Smooth muscle cell (in vitro differentiated cells): Measurements from ENCODE around the gene NFKBIB. TPM values are rescaled to one million over a fixed set of nuclear protein-coding genes. Genes with fewer than 3 reads are reported as not detected.

Experiments
- DNase-seq: peaks from one replicate; lab custom pipeline; 2025; ENCODE audit not compliant: unreplicated experiment; lab: John Stamatoyannopoulos, UW
- H2AFZ ChIP-seq: fragments of 200-600 bp; sonication (generic); 2 replicates; pipeline ENCODE4 v1.6.0; 2016; ENCODE audit warnings: antibody characterized with exemption, low read depth, mild to moderate bottlenecking
- H3F3A ChIP-seq: fragments of 200-600 bp; sonication (generic); 2 replicates; pipeline ENCODE4 v1.6.0; 2017; ENCODE audit warnings: antibody characterized with exemption, low read depth
- H3K27ac ChIP-seq: fragments of 200-600 bp; sonication (generic); 2 replicates; pipeline ENCODE4 v1.5.1; 2016; ENCODE audit warnings: low read depth, mild to moderate bottlenecking
- H3K27me3 ChIP-seq: fragments of 200-600 bp; sonication (generic); 2 replicates; pipeline ENCODE4 v1.6.1; 2016; ENCODE audit warnings: low read depth, mild to moderate bottlenecking
- H3K36me3 ChIP-seq: fragments of 200-600 bp; sonication (generic); 2 replicates; pipeline ENCODE4 v1.5.1; 2016; ENCODE audit warnings: low read depth
- H3K4me1 ChIP-seq: fragments of 200-600 bp; sonication (generic); 2 replicates; pipeline ENCODE4 v1.5.1; 2016; ENCODE audit warnings: low read depth
- H3K4me2 ChIP-seq: fragments of 200-600 bp; sonication (generic); 2 replicates; pipeline ENCODE4 v1.6.0; 2016; ENCODE audit warnings: mild to moderate bottlenecking
- H3K4me3 ChIP-seq: fragments of 200-600 bp; sonication (generic); 2 replicates; pipeline ENCODE4 v1.5.1; 2016; ENCODE audit warnings: mild to moderate bottlenecking
- H3K79me2 ChIP-seq: fragments of 200-600 bp; sonication (generic); 2 replicates; pipeline ENCODE4 v1.6.0; 2016; ENCODE audit warnings: low read depth, mild to moderate bottlenecking
- H3K9ac ChIP-seq: fragments of 200-600 bp; sonication (generic); 2 replicates; pipeline ENCODE4 v1.6.0; 2016; ENCODE audit warnings: low read depth
- H3K9me3 ChIP-seq: fragments of 200-600 bp; sonication (generic); replicated peaks from 2 replicates; pipeline ENCODE4 v1.5.1; 2016; ENCODE audit warnings: low read depth
- H4K20me1 ChIP-seq: fragments of 200-600 bp; sonication (generic); 2 replicates; pipeline ENCODE4 v1.6.0; 2016; ENCODE audit warnings: low read depth
- CTCF ChIP-seq: fragments of 200-600 bp; sonication (generic); IDR thresholded peaks from 2 replicates; pipeline ENCODE4 v1.5.1; 2017; ENCODE audit warnings: borderline replicate concordance, mild to moderate bottlenecking, antibody characterized with exemption; ENCODE audit not compliant: insufficient read depth, poor library complexity, severe bottlenecking
- WGBS: methylation state at CpG from one replicate; pipeline ENCODE4 v1.1.7; 2016; ENCODE audit warnings: low lambda C conversion rate; 5-methylcytosine and 5-hydroxymethylcytosine counted together
- polyA plus RNA-seq: library from polyadenylated mRNA; unstranded; fragments of >200 nt; fragmentation: Nextera tagmentation; extraction: Ambion mirVana; gene quantifications from 2 replicates; pipeline ENCODE4 v1.2.1, GENCODE V29; 2016
- total RNA-seq: library from RNA; depleted of rRNA; stranded (reverse); fragments of >200 nt; gene quantifications from 2 replicates; pipeline ENCODE4 v1.2.3, GENCODE V29; 2014

Gene NFKBIB
- total and polyA plus RNA-seq, 2 experiments from 2014 or later, result 10.9 to 19.2 TPM

GRCh38 chr19:38911388-38912001, 11.7 kb downstream of the NFKBIB start:
- no peaks in the 10 kb centered on the region for H3K4me1 ChIP-seq
- no peak overlapping the region for H2AFZ ChIP-seq
- H4K20me1 ChIP-seq, result no peaks in the 10 kb centered on the region
- no peak for TF ChIP-seq CTCF
- no peak overlapping the region for H3K4me2 ChIP-seq
- no peaks in the 10 kb centered on the region for H3F3A ChIP-seq
- DNase-seq, result no peak
- no peaks in the 10 kb centered on the region for H3K79me2 ChIP-seq
- no peak overlapping the region for H3K4me3 ChIP-seq
- WGBS, result 89% methylated on average over 7 of the region's 16 CpGs
- no peaks in the 10 kb centered on the region for H3K9me3 ChIP-seq
- no peak overlapping the region for H3K9ac ChIP-seq
- H3K36me3 ChIP-seq, result no peaks in the 10 kb centered on the region
- no peak overlapping the region for H3K27ac ChIP-seq
- no peaks in the 10 kb centered on the region for H3K27me3 ChIP-seq

GRCh38 chr19:38912600-38913514, 13.1 kb downstream of the NFKBIB start:
- H3K4me1 ChIP-seq, result no peaks in the 10 kb centered on the region

GRCh38 chr19:38913958-38914357, 14.2 kb downstream of the NFKBIB start:
- H3K4me1 ChIP-seq, result no peaks in the 10 kb centered on the region
- no peaks in the 10 kb centered on the region for H3K36me3 ChIP-seq
- H4K20me1 ChIP-seq, result no peaks in the 10 kb centered on the region
- no peaks in the 10 kb centered on the region for H3K9me3 ChIP-seq
- WGBS, result 98% methylated on average over 8 of the region's 8 CpGs
- H3K79me2 ChIP-seq, result no peaks in the 10 kb centered on the region
- DNase-seq, result no peak
- no peak overlapping the region for H3K9ac ChIP-seq
- no peak overlapping the region for H2AFZ ChIP-seq
- no peak overlapping the region for H3K27ac ChIP-seq
- no peak overlapping the region for H3K4me2 ChIP-seq
- no peaks in the 10 kb centered on the region for H3K27me3 ChIP-seq
- no peak overlapping the region for H3K4me3 ChIP-seq
- no peaks in the 10 kb centered on the region for H3F3A ChIP-seq
- no peak for TF ChIP-seq CTCF

More at GRCh38 chr19:38912600-38913514, 13.1 kb downstream of the NFKBIB start:
- Histone ChIP-seq H3K27me3 (no peaks in the 10 kb centered on the region), H3K4me3 (no peak overlapping the region), H3K4me2 (no peak overlapping the region), H3F3A (no peaks in the 10 kb centered on the region), H4K20me1 (no peaks in the 10 kb centered on the region), H3K36me3 (no peaks in the 10 kb centered on the region), H2AFZ (no peak overlapping the region), H3K9ac (no peak overlapping the region), H3K79me2 (no peaks in the 10 kb centered on the region), H3K9me3 (no peaks in the 10 kb centered on the region), H3K27ac (no peak overlapping the region)
- TF ChIP-seq CTCF, result no peak
- 79% methylated on average over 12 of the region's 12 CpGs for WGBS
- DNase-seq, result no peak
